ENCODE results near the gene CHAF1A. TPM values are rescaled to one million over a fixed set of nuclear protein-coding genes. Genes with fewer than 3 reads are reported as not detected.

Gene CHAF1A
- total RNA-seq, 1 donor from 2014 or later, result 5.1 TPM

- intact Hi-C loops (cut with micrococcal nuclease), result no loop called here
Observed at GRCh38 chr19:4371247-4372164, 30.9 kb upstream of the CHAF1A start.

DNA sequence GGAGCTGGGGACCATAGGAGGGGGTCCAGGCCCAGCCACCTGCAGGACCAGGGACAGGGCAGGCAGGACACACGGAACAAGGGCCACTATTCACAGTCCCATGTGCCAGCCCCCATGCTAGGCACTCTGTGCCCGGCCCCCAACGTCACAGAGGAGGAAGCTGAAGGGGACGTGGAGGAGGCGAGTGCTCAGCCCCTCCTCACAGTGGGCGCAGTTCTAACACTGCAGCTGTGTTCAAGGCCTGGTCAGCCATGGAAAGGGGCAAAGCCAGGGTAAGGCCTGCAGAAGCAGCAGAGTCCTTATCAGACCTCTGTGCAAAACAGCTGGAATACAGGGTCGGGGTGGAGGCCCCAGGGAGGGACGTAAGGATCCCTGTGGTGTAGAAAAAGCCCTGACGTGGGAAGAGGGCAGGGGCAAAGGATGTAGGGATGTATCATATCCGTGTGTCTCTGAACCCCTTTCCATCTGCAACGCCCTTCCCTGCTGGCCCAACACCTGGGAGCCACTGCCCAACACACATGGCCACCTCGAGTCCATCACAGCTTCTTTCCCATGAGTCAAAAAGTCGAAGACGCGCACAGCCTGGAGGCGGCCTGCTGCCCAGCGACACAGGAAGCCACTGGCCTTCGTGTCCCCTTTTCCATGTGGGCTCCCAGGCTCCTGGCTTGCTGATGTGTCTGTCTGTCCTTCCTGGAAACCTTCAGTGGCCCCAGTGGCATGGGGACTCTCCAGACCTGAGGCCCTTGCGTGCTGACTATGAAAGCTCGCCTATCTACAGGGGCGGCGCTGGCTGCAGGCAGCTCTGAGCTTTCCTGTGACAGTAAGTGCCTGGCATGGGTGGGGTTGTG is 30.1 kb upstream of the CHAF1A start:
- peaks cover 100% of the 10 kb centered on the region for H3K4me1 ChIP-seq
- H3K4me3 ChIP-seq, result no peak overlapping the region
- no peak for DNase-seq
- intact Hi-C loops (cut with micrococcal nuclease), result no loop called here
- H3K9me3 ChIP-seq (replicated peaks), result no peaks in the 10 kb centered on the region
- H3K36me3 ChIP-seq, result peaks cover 4% of the 10 kb centered on the region
- no peak for TF ChIP-seq CTCF (IDR thresholded peaks at IDR 0.05; ENCODE audit: borderline replicate concordance)
- peak overlapping the region; percentile 94 for H3K27ac ChIP-seq (replicated peaks)
- no peaks in the 10 kb centered on the region for H3K27me3 ChIP-seq (ENCODE audit: low read depth)

More at GRCh38 chr19:4371247-4372164, 30.9 kb upstream of the CHAF1A start:
- Histone ChIP-seq H3K4me1 (peaks cover 96% of the 10 kb centered on the region), H3K27me3 (ENCODE audit: low read depth) (no peaks in the 10 kb centered on the region), H3K4me3 (no peak overlapping the region), H3K9me3 (replicated peaks) (no peaks in the 10 kb centered on the region), H3K36me3 (peaks cover 6% of the 10 kb centered on the region), H3K27ac (replicated peaks) (peak overlapping the region; percentile 94)
- DNase-seq, result no peak
- TF ChIP-seq CTCF (IDR thresholded peaks at IDR 0.05; ENCODE audit: borderline replicate concordance), result no peak

- Histone ChIP-seq H3K27ac (replicated peaks) (peak overlapping the region; percentile 94), H3K4me3 (no peak overlapping the region), H3K36me3 (peaks cover 4% of the 10 kb centered on the region), H3K27me3 (ENCODE audit: low read depth) (no peaks in the 10 kb centered on the region), H3K4me1 (peaks cover 100% of the 10 kb centered on the region), H3K9me3 (replicated peaks) (no peaks in the 10 kb centered on the region)
- intact Hi-C loops (cut with micrococcal nuclease), result no loop called here
- no peak for DNase-seq
- TF ChIP-seq CTCF (IDR thresholded peaks at IDR 0.05; ENCODE audit: borderline replicate concordance), result no peak
Observed at GRCh38 chr19:4373013-4373367, 29.4 kb upstream of the CHAF1A start.

GRCh38 chr19:4373601-4374497 is 28.6 kb upstream of the CHAF1A start:
- no peaks in the 10 kb centered on the region for H3K27me3 ChIP-seq (ENCODE audit: low read depth)
- no peaks in the 10 kb centered on the region for H3K9me3 ChIP-seq (replicated peaks)
- peaks cover 4% of the 10 kb centered on the region for H3K36me3 ChIP-seq
- H3K4me3 ChIP-seq, result peak overlapping the region; percentile 37
- DNase-seq, result peak; percentile 55
- H3K4me1 ChIP-seq, result peaks cover 94% of the 10 kb centered on the region
- TF ChIP-seq CTCF (IDR thresholded peaks at IDR 0.05; ENCODE audit: borderline replicate concordance), result no peak
- peak overlapping the region; percentile 94 for H3K27ac ChIP-seq (replicated peaks)
- intact Hi-C loops (cut with micrococcal nuclease), result no loop called here
